HG02884 (cell line): ENCODE results near the gene RPUSD4.

Experiments
- ATAC-seq: cut with Tn5 transposase; IDR thresholded peaks from one replicate; pipeline ENCODE4 v1.9.1; 2021; ENCODE audit warnings: mild to moderate bottlenecking, moderate library complexity; ENCODE audit not compliant: unreplicated experiment

RPUSD4 gene

DNA sequence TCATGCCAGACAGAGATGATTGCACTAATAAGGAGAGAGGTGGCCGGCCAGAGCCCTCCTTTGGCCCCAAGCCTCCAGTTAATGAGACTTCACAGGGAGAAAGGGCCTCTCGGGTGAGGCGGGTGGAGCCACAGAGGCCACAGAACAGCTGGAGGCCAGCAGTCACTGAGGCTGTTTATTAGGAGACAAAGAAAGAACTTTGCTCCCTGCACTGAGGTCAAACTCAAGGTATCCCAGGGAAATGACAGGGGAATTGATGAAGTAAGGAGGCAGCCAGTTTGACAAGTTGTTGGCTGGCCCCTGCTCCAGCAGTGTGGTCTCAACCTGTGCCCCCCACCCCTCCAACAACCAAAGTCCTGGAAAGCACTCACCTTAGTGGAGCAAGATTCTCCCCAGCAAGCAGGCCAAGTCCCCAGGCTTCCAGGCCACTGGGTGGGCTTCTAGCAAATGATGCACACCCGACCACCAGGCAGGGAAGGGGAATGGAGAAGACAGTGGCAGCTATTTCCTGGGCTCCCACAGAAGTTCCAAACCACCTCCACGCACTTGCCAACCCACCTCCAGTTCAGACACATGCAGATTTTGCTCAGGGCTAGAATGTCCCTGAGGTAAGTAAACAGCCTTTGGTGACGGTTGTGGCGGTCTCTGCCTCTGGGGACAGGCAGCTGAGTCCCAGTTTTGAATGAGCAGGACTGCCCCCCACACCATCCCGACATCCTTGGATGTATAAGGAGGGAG is 53.2 kb downstream of the RPUSD4 start:
- ATAC-seq: no peak

DNA sequence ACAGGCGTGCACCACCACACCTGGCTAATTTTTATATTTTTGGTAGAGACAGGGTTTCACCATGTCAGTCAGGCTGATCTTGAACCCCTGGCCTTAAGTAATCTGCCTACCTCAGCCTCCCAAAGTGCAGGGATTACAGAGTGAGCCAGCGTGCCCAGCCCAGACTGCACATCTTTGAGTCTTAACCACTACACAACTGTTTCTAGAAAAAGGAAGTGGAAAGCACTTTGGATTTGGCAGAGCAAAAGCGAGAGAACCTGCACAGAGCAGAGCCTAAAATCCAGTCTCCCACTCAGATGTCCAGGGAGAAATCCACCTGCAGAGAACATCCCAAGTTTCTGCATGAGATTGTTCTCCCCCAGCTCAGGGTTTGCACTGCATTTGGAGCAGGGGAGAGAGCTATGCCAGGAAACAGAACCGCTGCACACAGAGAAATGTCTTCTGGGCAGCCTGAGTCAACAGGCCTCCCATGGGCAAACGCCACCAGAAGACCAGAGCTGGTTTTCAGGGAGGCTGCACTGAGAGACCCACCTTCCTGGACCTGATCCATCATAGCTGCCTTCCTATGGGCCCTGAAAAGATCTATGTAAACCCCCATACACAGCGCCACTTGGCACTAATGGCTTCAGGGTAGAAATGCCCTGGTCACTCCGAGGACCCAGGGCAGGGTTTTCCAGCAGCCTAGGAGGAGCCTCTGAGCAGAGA is 54.0 kb downstream of the RPUSD4 start:
- no peak for ATAC-seq

DNA sequence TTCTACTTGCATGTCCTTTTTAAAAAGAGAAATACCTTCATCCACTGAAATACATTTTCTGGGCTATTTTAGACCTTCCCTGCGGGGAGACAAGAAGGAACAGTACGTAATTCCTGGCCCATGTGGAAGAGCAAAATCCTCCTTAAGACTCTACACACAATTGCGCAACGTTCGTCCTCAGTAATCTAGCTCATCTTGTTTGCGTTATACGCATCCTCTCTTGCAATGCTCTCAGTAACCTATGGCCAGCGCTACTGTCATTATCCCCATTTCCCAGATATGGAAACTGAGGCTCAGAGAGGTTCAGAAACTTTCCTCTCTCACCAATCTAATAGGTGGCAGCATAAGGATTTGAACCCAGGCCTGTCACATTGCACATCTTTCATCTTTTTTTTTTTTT is 54.6 kb downstream of the RPUSD4 start:
- no peak for ATAC-seq

DNA sequence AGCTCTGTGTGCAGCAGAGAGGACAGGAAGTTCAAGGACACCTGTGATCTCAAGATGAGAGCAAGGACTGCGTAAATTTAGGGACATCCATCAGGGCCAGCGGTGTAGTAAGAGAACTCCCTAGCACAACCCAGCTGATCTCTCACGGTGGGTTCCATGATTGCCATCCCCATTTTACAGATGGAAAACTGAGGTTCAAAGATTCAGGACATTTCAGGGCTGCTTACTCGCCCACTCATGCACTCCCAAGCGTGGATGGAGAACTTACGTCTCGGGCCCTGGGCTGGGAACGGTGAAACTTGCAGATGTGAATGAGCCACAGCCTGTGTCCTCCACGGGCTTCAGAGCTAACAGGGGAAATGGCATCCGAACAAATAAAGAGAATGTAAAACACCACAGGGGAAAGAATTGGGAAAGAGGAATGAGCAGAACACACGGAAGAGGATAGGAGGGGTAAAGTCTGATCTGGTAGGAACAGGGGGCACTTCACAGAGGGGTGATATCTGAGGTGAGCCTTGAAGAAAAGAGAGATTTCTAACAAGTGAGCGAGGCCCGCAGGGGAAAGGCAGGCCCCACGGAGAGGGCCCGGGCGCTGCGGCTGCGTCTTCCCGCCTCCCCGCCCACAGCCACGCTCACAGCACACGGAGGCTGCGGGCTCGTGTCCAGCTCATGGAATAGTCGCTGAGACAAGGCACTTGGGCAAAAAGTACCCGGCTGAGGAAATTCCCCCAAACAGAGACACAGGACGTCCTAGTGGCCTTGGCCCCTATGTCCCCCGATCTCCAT is 55.9 kb downstream of the RPUSD4 start:
- no peak for ATAC-seq

DNA sequence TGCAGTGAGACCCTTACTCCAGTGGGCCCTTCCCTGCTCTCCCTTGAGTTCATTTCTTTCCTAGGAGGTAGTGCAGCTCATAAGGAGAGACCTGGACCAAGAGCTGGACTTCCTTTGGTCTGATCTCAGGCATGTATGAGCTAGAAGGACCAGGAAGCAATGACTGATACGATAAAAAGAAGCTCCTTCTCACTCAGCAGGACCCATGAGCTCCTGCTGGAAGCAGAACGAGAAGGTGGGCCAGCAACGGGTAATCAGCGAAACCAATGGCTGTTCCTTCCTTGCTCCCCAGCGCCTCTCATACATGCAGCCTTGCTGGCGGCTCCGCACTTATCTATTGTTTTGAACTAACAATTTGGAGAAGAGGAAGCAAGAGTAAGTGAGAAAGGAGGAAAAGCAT is 56.8 kb downstream of the RPUSD4 start:
- no peak for ATAC-seq

DNA sequence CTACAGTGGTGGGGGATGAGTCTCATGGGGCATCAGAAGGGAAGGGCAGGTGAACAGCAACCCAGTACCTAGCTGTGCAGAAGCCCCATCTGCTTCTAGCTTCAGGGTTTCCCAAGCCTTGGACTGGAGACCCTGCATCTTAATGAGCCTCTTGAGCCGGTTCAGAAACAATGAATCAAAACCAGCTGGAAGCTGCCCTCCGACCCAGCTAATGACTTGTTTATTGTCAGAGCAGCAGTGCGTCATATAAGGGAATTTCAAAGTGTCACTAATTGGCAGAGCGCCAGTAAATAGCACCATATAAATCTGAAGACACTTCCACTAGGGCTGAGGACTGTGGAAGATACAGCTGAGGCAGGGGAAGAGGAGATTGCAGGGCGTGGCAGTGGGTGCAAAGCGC is 57.5 kb downstream of the RPUSD4 start:
- ATAC-seq: no peak

DNA sequence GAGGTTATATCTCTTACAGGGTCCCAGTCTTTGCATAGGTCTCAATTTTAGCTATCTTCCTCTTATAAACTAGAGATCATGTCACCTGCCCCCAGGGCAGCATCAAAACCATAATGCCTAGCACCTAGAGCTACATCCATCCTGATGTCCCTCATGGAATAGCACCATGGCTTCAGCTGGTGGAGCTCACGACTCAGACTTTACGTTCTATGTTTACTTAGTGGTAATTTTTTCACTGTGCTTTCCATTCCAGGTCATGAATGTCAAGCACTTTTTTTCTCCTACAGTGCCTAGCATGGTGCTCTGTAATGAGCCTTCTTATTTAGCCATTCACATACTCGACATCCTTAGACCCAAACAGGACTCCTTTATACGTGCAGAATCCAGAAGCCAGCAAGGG is 58.4 kb downstream of the RPUSD4 start:
- no peak for ATAC-seq

DNA sequence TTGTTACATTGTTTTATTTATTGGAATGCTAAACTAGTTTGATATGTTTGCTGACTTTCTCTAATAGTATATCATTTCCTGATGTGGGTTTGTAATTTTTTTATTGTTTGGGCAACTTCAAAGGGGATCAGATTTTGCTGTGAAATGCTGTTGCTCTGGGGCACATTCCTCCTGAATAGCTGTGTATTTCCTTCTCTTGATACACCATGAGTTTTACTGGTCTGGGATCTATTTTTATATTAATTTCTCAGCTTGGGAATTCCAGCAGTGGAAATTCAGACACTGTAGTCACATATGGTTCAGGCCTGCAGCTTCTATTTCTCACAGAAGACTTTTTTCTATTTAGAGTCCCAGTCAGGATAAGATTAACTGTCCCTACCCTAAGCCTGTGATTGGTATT is 58.9 kb downstream of the RPUSD4 start:
- ATAC-seq: no peak

DNA sequence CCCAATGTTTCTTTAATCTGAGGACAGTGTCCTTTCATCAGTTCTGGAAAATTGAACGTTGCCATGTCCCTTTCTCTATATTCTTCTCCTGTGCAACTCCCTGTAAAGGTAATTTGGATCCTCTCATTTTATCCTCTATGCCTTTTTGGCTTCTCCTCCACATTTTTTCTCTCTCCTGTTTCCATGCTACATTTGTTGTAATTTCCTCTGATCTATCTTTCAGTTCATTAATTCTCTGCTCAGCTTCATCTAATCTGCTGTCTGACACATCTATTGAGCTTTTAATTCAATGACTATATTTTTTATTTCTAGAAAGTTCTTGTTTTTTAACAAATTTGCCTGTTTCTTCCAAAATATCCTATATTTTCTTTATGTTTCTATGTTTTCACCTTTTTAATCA is 59.3 kb downstream of the RPUSD4 start:
- no peak for ATAC-seq
